CD14-positive monocyte (primary cell): ENCODE data around the gene RCAN3. TPM values are rescaled to one million over a fixed set of nuclear protein-coding genes. Genes with fewer than 3 reads are reported as not detected.
"Not testable (repeated sequence)": the region's sequence is repeated elsewhere in the genome, so short reads cannot be mapped to it uniquely, and the experiment has no call there.

Experiments used
- DNase-seq, 3 donors: peaks; one replicate each; pipeline ENCODE4 v3.0.0-alpha.2; 2011 to 2022
- H2AFZ ChIP-seq: 2 replicates; pipeline ENCODE4 v1.6.0; 2012; ENCODE audit warnings: mild to moderate bottlenecking, low read depth, low read length, inconsistent platforms; ENCODE audit not compliant: insufficient read depth, poor library complexity, severe bottlenecking
- H3K27ac ChIP-seq, 2 donors: 1 replicate in 1 of 2; 2 replicates in 1 of 2; pipeline ENCODE4 v1.5.1; 2012 to 2013; ENCODE audit warnings: low read length in 2 of 2, control low read depth in 1 of 2, inconsistent platforms in 1 of 2, low read depth in 1 of 2, mild to moderate bottlenecking in 1 of 2
- H3K27me3 ChIP-seq, 2 donors: one replicate each; pipeline versions ENCODE4 v1.6.0 to v1.6.1; 2011 to 2013; ENCODE audit warnings: low read length in 2 of 2; ENCODE audit not compliant: control insufficient read depth in 2 of 2, insufficient read depth in 2 of 2
- H3K36me3 ChIP-seq, 2 donors: replicated peaks in 1 of 2; 1 replicate in 1 of 2; 2 replicates in 1 of 2; pipeline versions ENCODE4 v1.5.1 to v1.6.1; 2012 to 2013; ENCODE audit warnings: low read length in 2 of 2, control low read depth in 1 of 2, inconsistent platforms in 1 of 2, mild to moderate bottlenecking in 1 of 2; ENCODE audit not compliant: insufficient read depth in 2 of 2, control insufficient read depth in 1 of 2
- H3K4me1 ChIP-seq, 2 donors: 1 replicate in 1 of 2; 2 replicates in 1 of 2; pipeline versions ENCODE4 v1.5.1 to v1.6.1; 2012 to 2013; ENCODE audit warnings: low read length in 2 of 2, control low read depth in 1 of 2, inconsistent platforms in 1 of 2, mild to moderate bottlenecking in 1 of 2, moderate library complexity in 1 of 2; ENCODE audit not compliant: insufficient read depth in 2 of 2, control insufficient read depth in 1 of 2
- H3K4me2 ChIP-seq: replicated peaks from 2 replicates; pipeline ENCODE3; 2012; ENCODE audit warnings: low read length, moderate library complexity, mild to moderate bottlenecking; ENCODE audit not compliant: poor library complexity, severe bottlenecking; ENCODE audit errors: extremely low read depth
- H3K4me3 ChIP-seq, 3 experiments: fragments of 200-600 bp in 1 of 3; sonication (generic) in 1 of 3; replicated peaks in 1 of 3; 1 replicate in 2 of 3; 2 replicates in 1 of 3; pipeline ENCODE4 v1.5.1; 2011 to 2013; ENCODE audit warnings: low read length in 3 of 3, mild to moderate bottlenecking in 3 of 3, control low read depth in 2 of 3, low read depth in 2 of 3, inconsistent platforms in 1 of 3, moderate library complexity in 1 of 3
- H3K79me2 ChIP-seq: 2 replicates; pipeline ENCODE4 v1.6.0; 2012; ENCODE audit warnings: mild to moderate bottlenecking, control low read depth, inconsistent platforms, low read length, moderate library complexity; ENCODE audit not compliant: insufficient read depth
- H3K9ac ChIP-seq: 2 replicates; pipeline ENCODE4 v1.6.0; 2017; ENCODE audit warnings: low read length, mild to moderate bottlenecking; ENCODE audit not compliant: insufficient read depth, poor library complexity, severe bottlenecking
- H3K9me3 ChIP-seq, 2 donors: replicated peaks in 1 of 2; 1 replicate in 1 of 2; 2 replicates in 1 of 2; pipeline versions ENCODE4 v1.5.1 to v1.6.1; 2012 to 2013; ENCODE audit warnings: low read length in 2 of 2, control low read depth in 1 of 2; ENCODE audit not compliant: control insufficient read depth in 1 of 2, insufficient read depth in 1 of 2
- H4K20me1 ChIP-seq: 2 replicates; pipeline ENCODE4 v1.6.0; 2012; ENCODE audit warnings: mild to moderate bottlenecking, low read length, control low read depth, moderate library complexity; ENCODE audit not compliant: insufficient read depth
- H3K27ac Mint-ChIP-seq, 7 donors: one replicate each; pipeline ENCODE4 v1.8.0; 2020; ENCODE audit warnings: mild to moderate bottlenecking in 7 of 7, mixed read lengths in 7 of 7, moderate library complexity in 6 of 7, inconsistent platforms in 2 of 7
- H3K27me3 Mint-ChIP-seq, 3 donors: one replicate each; pipeline ENCODE4 v1.8.0; 2021 to 2022; ENCODE audit warnings: low read depth in 3 of 3, mild to moderate bottlenecking in 3 of 3, mixed read lengths in 3 of 3, moderate library complexity in 3 of 3, inconsistent platforms in 1 of 3
- H3K36me3 Mint-ChIP-seq, 2 donors: one replicate each; pipeline ENCODE4 v1.8.0; 2020; ENCODE audit warnings: mixed read lengths in 2 of 2, inconsistent platforms in 1 of 2, mild to moderate bottlenecking in 1 of 2
- H3K4me1 Mint-ChIP-seq: one replicate; pipeline ENCODE4 v1.8.0; 2020; ENCODE audit warnings: mild to moderate bottlenecking, mixed read lengths
- H3K4me3 Mint-ChIP-seq, 2 donors: one replicate each; pipeline ENCODE4 v1.8.0; 2020; ENCODE audit warnings: mild to moderate bottlenecking in 2 of 2, mixed read lengths in 2 of 2, moderate library complexity in 1 of 2
- H3K9me3 Mint-ChIP-seq, 7 donors: one replicate each; pipeline ENCODE4 v1.8.0; 2020 to 2022; ENCODE audit warnings: mixed read lengths in 7 of 7, mild to moderate bottlenecking in 6 of 7, moderate library complexity in 6 of 7, inconsistent platforms in 2 of 7
- CTCF ChIP-seq: fragments of 200-600 bp; IDR thresholded peaks from one replicate; pipeline ENCODE4 v1.8.0; 2022; ENCODE audit warnings: antibody characterized with exemption, mild to moderate bottlenecking
- WGBS: methylation state at CpG from one replicate; pipeline ENCODE4 v1.1.5; 2013; ENCODE audit warnings: missing lambda C conversion rate; ENCODE audit not compliant: insufficient coverage; 5-methylcytosine and 5-hydroxymethylcytosine counted together
- intact Hi-C, 2 donors: fragments of 100-400 bp; cut with micrococcal nuclease; formaldehyde crosslinking; loops; one replicate each; pipeline versions ENCODE4 v1.15.0 to v1.15.1; 2023
- polyA plus RNA-seq, 3 donors: library from polyadenylated mRNA; depleted of rRNA in 1 of 3; unstranded in 2 of 3; stranded (reverse) in 1 of 3; fragments of 300-500 nt in 2 of 3; fragments of >200 nt in 1 of 3; fragmentation: Illumina TruSeq in 2 of 3; gene quantifications; 1 replicate in 2 of 3; 2 replicates in 1 of 3; pipeline ENCODE4 v1.2.3, GENCODE V29; 2012 to 2021

The RCAN3 gene
- polyA plus RNA-seq, 3 donors = 7.1 to 9.1 (median 8.8) TPM

GRCh38 chr1:24547195-24547594 lies 44.6 kb downstream of the RCAN3 start:
- intact Hi-C loops = no loop called here
- H3K4me3 Mint-ChIP-seq = no peak overlapping the region
- no peaks in the 10 kb centered on the region for H3K79me2 ChIP-seq
- H4K20me1 ChIP-seq = no peaks in the 10 kb centered on the region
- DNase-seq = no peak
- no peak for TF ChIP-seq CTCF
- H2AFZ ChIP-seq = no peak overlapping the region
- H3K4me1 ChIP-seq = no peaks in the 10 kb centered on the region
- no peak overlapping the region for H3K4me2 ChIP-seq
- H3K27me3 ChIP-seq = peaks cover 2 to 6% of the 10 kb centered on the region in 2 donors
- H3K9ac ChIP-seq = no peak overlapping the region
- H3K9me3 Mint-ChIP-seq = no peaks in the 10 kb centered on the region
- H3K36me3 Mint-ChIP-seq = no peaks in the 10 kb centered on the region
- peaks cover 9% of the 10 kb centered on the region for H3K4me1 Mint-ChIP-seq
- no peaks in the 10 kb centered on the region for H3K36me3 ChIP-seq
- H3K27ac Mint-ChIP-seq = no peak overlapping the region
- no peaks in the 10 kb centered on the region for H3K9me3 ChIP-seq
- H3K27ac ChIP-seq = no peak overlapping the region
- 74% methylated on average over 2 of the region's 5 CpGs for WGBS
- no peak overlapping the region for H3K4me3 ChIP-seq
- H3K27me3 Mint-ChIP-seq = peaks cover 19 to 25% (median 20%) of the 10 kb centered on the region in 3 donors

- Histone ChIP-seq H3K4me3 (no peak overlapping the region), H3K9ac (no peak overlapping the region), H3K27me3 (peaks cover 2 to 6% of the 10 kb centered on the region in 2 donors), H3K36me3 (no peaks in the 10 kb centered on the region), H3K9me3 (no peaks in the 10 kb centered on the region), H3K4me2 (no peak overlapping the region), H3K4me1 (no peaks in the 10 kb centered on the region), H4K20me1 (no peaks in the 10 kb centered on the region), H3K79me2 (no peaks in the 10 kb centered on the region), H3K27ac (no peak overlapping the region), H2AFZ (no peak overlapping the region)
- Mint-ChIP-seq H3K4me3 (no peak overlapping the region), H3K27me3 (peaks cover 22 to 29% (median 22%) of the 10 kb centered on the region in 3 donors), H3K4me1 (peaks cover 9% of the 10 kb centered on the region), H3K27ac (no peak overlapping the region), H3K9me3 (no peaks in the 10 kb centered on the region), H3K36me3 (no peaks in the 10 kb centered on the region)
- no peak for DNase-seq
- WGBS = no CpG with 5 or more reads among the region's 3 CpGs
- intact Hi-C loops = no loop called here
- TF ChIP-seq CTCF = no peak
Observed at GRCh38 chr1:24548070-24548469, 45.4 kb downstream of the RCAN3 start.

GRCh38 chr1:24549210-24549609 lies 46.6 kb downstream of the RCAN3 start:
- H3K79me2 ChIP-seq, intact Hi-C loops, H3K36me3 ChIP-seq, H3K4me3 ChIP-seq, H3K36me3 Mint-ChIP-seq, H3K27ac Mint-ChIP-seq, H3K9ac ChIP-seq, H4K20me1 ChIP-seq, H3K4me1 ChIP-seq, DNase-seq, H3K27ac ChIP-seq, H3K4me3 Mint-ChIP-seq, H3K4me2 ChIP-seq, H3K4me1 Mint-ChIP-seq, H2AFZ ChIP-seq, H3K9me3 Mint-ChIP-seq, H3K9me3 ChIP-seq: not testable (repeated sequence)
- peaks cover 26 to 36% (median 27%) of the 10 kb centered on the region in 3 donors for H3K27me3 Mint-ChIP-seq
- H3K27me3 ChIP-seq = peaks cover 2 to 11% of the 10 kb centered on the region in 2 donors
- WGBS = 100% methylated on average over 1 of the region's 5 CpGs
